Natural killer cell treated with Interleukin-12 subunit alpha and Interleukin-12 subunit beta and Interleukin-15 and Interleukin-18, amount 100 ng/mL, for 72 hours (primary cell): Measurements from ENCODE around the gene CYP27B1. TPM values are rescaled to one million over a fixed set of nuclear protein-coding genes. Genes with fewer than 3 reads are reported as not detected.

Source experiments
- ATAC-seq, 2 donors: fragments of 150-1000 bp; cut with Tn5 transposase in 1 of 2; sonication (Bioruptor Pico), chemical (Tn5 transposase) in 1 of 2; 2 replicates each; pipeline ENCODE4 v1.10.0; 2021
- DNase-seq: peaks from one replicate; pipeline ENCODE4 v3.0.0; 2022; ENCODE audit warnings: low spot score
- H3K27ac Mint-ChIP-seq, 2 donors: 1 replicate in 1 of 2; 2 replicates in 1 of 2; pipeline ENCODE4 v1.8.0; 2022; ENCODE audit warnings: mixed read lengths in 2 of 2, mild to moderate bottlenecking in 1 of 2, moderate library complexity in 1 of 2
- H3K27me3 Mint-ChIP-seq, 2 donors: 1 replicate in 1 of 2; 2 replicates in 1 of 2; pipeline ENCODE4 v1.8.0; 2022; ENCODE audit warnings: mixed read lengths in 2 of 2
- H3K36me3 Mint-ChIP-seq: one replicate; pipeline ENCODE4 v1.8.0; 2022; ENCODE audit warnings: mixed read lengths
- H3K4me1 Mint-ChIP-seq, 2 donors: 1 replicate in 1 of 2; 2 replicates in 1 of 2; pipeline ENCODE4 v1.8.0; 2022; ENCODE audit warnings: low read depth in 2 of 2, mixed read lengths in 2 of 2, mild to moderate bottlenecking in 1 of 2
- H3K4me3 Mint-ChIP-seq: one replicate; pipeline ENCODE4 v1.8.0; 2022; ENCODE audit warnings: mixed read lengths
- H3K9me3 Mint-ChIP-seq: 2 replicates; pipeline ENCODE4 v1.8.0; 2022; ENCODE audit warnings: mixed read lengths
- total RNA-seq, 2 donors: library from RNA; stranded (reverse); gene quantifications; one replicate each; pipeline ENCODE4 v1.2.3, GENCODE V29; 2022

Gene CYP27B1
- total RNA-seq, 2 donors from 2014 or later: 11.7 to 18.8 TPM

DNA sequence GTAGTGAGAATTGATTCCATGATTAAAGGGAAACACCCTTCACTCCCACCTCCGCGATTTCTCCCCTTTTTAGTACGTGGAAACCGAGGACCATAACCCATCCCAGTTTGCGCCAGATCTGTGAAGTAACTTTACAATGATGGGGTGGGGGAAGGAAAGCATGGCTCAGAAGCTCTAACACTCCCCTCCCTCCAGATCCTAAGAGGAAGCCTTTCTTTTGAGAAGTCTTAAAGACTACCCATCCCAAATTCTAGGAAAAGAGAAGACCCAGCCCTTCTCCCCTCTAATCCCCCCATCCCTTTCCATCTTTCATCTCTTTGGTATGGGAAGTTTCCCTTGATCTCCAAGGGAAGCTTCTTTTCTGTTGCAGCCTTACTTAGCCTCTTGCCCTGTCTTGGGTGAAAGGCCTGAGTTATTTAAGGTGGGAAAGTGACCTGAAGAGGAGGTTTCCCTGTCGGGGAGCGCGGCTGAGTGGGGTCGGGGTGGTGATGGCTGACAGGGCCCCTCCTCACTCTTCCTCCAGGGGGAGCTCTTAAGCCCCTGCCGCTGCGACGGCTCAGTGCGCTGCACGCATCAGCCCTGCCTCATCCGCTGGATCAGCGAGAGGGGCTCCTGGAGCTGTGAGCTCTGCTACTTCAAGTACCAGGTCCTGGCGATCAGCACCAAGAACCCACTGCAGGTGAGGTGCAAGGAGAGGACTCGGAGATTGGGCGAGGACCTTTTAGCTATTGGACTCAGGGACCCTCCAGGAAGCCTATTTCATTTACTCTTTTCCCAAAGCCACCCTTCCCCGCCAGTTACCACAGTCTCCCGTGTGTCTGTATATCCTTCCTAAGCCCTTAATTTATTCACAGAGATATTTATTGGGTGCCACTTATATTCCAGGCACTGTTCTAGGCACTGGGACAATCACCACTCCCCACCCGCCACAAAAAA, 10.2 kb downstream of the CYP27B1 start:
- H3K4me1 Mint-ChIP-seq: peaks cover 45 to 56% of the 10 kb centered on the region in 2 donors
- peak in 1 of 2 donors; percentile 31 for ATAC-seq

GRCh38 chr12:57755454-57756372, 11.2 kb downstream of the CYP27B1 start:
- no peak for ATAC-seq
- Mint-ChIP-seq H3K4me1 (peaks cover 55 to 58% of the 10 kb centered on the region in 2 donors), H3K9me3 (no peaks in the 10 kb centered on the region), H3K36me3 (peaks cover 9% of the 10 kb centered on the region), H3K27ac (peak overlapping the region; percentile 63 to 86), H3K27me3 (no peaks in the 10 kb centered on the region), H3K4me3 (peak overlapping the region; percentile 88)
- no peak for DNase-seq

More for the DNA sequence above, 10.2 kb downstream of the CYP27B1 start:
- Mint-ChIP-seq H3K27me3 (no peaks in the 10 kb centered on the region), H3K4me3 (peak overlapping the region; percentile 88), H3K27ac (peak overlapping the region; percentile 63 to 86), H3K36me3 (peaks cover 3% of the 10 kb centered on the region), H3K9me3 (no peaks in the 10 kb centered on the region)
- peak; percentile 76 for DNase-seq

DNA sequence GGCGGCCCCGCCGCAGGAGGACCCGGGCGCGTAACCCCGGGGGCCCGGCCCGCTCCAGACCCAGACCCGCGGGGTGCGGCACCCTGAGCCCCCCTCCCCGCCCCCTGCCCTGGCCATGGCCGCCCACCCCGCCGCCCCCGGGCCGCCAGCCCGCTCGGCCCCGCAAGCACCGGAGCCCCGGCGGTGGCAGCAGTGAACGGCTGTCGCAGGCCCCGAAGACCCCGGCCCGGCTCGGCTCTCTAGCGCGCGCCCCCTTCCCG, 11.8 kb downstream of the CYP27B1 start:
- no peak for DNase-seq
- H3K4me1 Mint-ChIP-seq: peaks cover 59 to 64% of the 10 kb centered on the region in 2 donors
- ATAC-seq: no peak
- no peak overlapping the region for H3K27ac Mint-ChIP-seq
- H3K9me3 Mint-ChIP-seq: no peaks in the 10 kb centered on the region
- no peaks in the 10 kb centered on the region for H3K27me3 Mint-ChIP-seq
- no peak overlapping the region for H3K4me3 Mint-ChIP-seq
- H3K36me3 Mint-ChIP-seq: peaks cover 14% of the 10 kb centered on the region

- Mint-ChIP-seq H3K27me3 (no peaks in the 10 kb centered on the region), H3K36me3 (peaks cover 14% of the 10 kb centered on the region), H3K4me3 (peak within 1 kb of the TSS; percentile 94), H3K4me1 (peaks cover 59 to 60% of the 10 kb centered on the region in 2 donors), H3K27ac (peak within 1 kb of the TSS; percentile 88 to 90), H3K9me3 (no peaks in the 10 kb centered on the region)
- peak; percentile 38 to 42 for ATAC-seq
- no peak for DNase-seq
Observed at GRCh38 chr12:57754411-57755193, 12.3 kb downstream of the CYP27B1 start, which contains the start of gene MARCHF9. TSS of gene MARCHF9 (plus strand) at chr12:57755103. CDS start at chr12:57755529, 426 bp downstream.

- Mint-ChIP-seq H3K36me3 (peaks cover 19% of the 10 kb centered on the region), H3K4me3 (peak overlapping the region; percentile 94), H3K4me1 (peaks cover 59 to 60% of the 10 kb centered on the region in 2 donors), H3K27me3 (no peaks in the 10 kb centered on the region), H3K27ac (peak overlapping the region; percentile 88 to 90), H3K9me3 (no peaks in the 10 kb centered on the region)
- no peak for ATAC-seq
- DNase-seq: no peak
Observed at GRCh38 chr12:57753756-57754337, 13.0 kb downstream of the CYP27B1 start.

DNA sequence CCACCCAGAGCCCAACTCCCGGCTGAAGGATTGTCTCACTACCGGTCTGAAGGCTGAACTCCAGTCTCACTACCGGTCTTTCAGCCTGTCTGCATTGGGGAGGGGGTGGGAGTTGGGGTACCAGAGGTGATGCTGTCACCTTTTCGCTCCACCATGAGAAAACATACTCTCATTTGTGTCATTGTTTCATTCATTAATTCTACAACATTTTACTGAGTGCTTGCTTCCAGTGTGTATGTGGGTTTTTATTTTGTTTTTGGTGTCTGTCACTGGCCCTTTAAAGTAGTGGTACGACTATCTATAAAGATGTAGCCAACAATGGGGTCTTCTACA, 14.2 kb downstream of the CYP27B1 start:
- H3K36me3 Mint-ChIP-seq: peaks cover 19% of the 10 kb centered on the region
- H3K27me3 Mint-ChIP-seq: no peaks in the 10 kb centered on the region
- DNase-seq: no peak
- H3K27ac Mint-ChIP-seq: peak overlapping the region; percentile 88 to 90
- ATAC-seq: no peak
- peaks cover 55% of the 10 kb centered on the region in 2 donors for H3K4me1 Mint-ChIP-seq
- H3K4me3 Mint-ChIP-seq: peak overlapping the region; percentile 94
- no peaks in the 10 kb centered on the region for H3K9me3 Mint-ChIP-seq

GRCh38 chr12:57751788-57752667, 14.8 kb downstream of the CYP27B1 start, which contains the start of gene CDK4:
TSS of gene CDK4 (minus strand) at chr12:57752310. CDS start at chr12:57751717, 593 bp downstream.
- Mint-ChIP-seq H3K4me1 (peaks cover 54% of the 10 kb centered on the region in 2 donors), H3K9me3 (no peaks in the 10 kb centered on the region), H3K4me3 (peak within 1 kb of the TSS; percentile 94), H3K27me3 (no peaks in the 10 kb centered on the region), H3K27ac (peak within 1 kb of the TSS; percentile 88 to 90), H3K36me3 (peaks cover 23% of the 10 kb centered on the region)
- peak; percentile 99 for DNase-seq
- ATAC-seq: peak; percentile 89 to 93

GRCh38 chr12:57751432-57751787, 15.5 kb downstream of the CYP27B1 start:
- H3K36me3 Mint-ChIP-seq: peaks cover 24% of the 10 kb centered on the region
- H3K9me3 Mint-ChIP-seq: no peaks in the 10 kb centered on the region
- peak overlapping the region; percentile 88 to 90 for H3K27ac Mint-ChIP-seq
- H3K4me3 Mint-ChIP-seq: peak overlapping the region; percentile 94
- ATAC-seq: no peak
- DNase-seq: no peak
- peaks cover 50 to 51% of the 10 kb centered on the region in 2 donors for H3K4me1 Mint-ChIP-seq
- H3K27me3 Mint-ChIP-seq: no peaks in the 10 kb centered on the region

DNA sequence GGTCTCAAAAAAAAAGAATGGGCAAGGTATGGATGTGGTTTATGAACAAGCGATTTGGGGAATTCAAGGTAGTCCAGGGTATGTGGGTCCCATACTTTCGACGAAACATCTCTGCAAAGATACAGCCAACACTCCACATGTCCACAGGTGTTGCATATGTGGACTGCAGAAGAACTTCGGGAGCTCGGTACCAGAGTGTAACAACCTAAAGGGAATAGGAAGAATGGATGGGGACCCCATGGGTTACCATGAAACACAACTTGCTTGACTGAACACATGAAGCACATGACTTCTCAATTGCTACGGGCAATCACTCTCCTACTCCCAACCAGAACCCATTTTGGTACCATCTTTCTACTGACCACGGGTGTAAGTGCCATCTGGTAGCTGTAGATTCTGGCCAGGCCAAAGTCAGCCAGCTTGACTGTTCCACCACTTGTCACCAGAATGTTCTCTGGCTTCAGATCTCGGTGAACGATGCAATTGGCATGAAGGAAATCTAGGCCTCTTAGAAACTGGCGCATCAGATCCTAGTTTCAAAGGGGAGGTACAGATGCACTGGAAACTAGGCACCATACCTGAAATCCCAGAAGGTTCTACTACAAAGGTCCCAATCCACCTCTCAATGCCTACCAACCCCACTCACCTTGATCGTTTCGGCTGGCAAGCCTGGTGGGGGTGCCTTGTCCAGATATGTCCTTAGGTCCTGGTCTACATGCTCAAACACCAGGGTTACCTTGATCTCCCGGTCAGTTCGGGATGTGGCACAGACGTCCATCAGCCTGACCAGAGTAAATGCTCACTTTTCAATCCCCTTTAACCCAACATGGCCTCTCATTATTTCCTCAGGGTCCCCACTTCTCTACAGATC, 16.1 kb downstream of the CYP27B1 start:
- ATAC-seq (no peak), DNase-seq (no peak)
- Mint-ChIP-seq H3K9me3 (no peaks in the 10 kb centered on the region), H3K27me3 (no peaks in the 10 kb centered on the region), H3K36me3 (peaks cover 27% of the 10 kb centered on the region), H3K4me1 (peaks cover 51 to 53% of the 10 kb centered on the region in 2 donors), H3K27ac (peak overlapping the region; percentile 88 to 90), H3K4me3 (peak overlapping the region; percentile 94)

DNA sequence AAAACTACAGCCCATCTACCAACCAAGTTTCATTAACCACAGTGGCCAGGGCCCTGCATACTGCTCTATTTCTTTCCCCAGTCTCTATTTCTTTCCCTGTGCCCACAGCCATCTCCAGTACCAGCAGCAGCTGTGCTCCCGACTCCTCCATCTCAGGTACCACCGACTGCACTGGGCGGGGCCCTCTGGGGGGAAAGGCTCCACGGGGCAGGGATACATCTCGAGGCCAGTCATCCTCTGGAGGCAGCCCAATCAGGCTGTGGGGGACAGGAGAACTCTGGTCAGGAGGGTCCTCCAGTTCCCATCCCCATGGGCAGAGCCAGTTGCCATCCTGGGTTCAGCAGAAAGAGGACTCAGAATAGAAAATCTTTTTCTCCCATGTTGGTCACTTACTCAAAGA, 17.8 kb downstream of the CYP27B1 start:
- Mint-ChIP-seq H3K4me3 (no peak overlapping the region), H3K27ac (peak overlapping the region in 1 of 2 donors; percentile 11), H3K36me3 (peaks cover 27% of the 10 kb centered on the region), H3K9me3 (no peaks in the 10 kb centered on the region), H3K27me3 (no peaks in the 10 kb centered on the region), H3K4me1 (peaks cover 59 to 63% of the 10 kb centered on the region in 2 donors)
- ATAC-seq (no peak), DNase-seq (no peak)

DNA sequence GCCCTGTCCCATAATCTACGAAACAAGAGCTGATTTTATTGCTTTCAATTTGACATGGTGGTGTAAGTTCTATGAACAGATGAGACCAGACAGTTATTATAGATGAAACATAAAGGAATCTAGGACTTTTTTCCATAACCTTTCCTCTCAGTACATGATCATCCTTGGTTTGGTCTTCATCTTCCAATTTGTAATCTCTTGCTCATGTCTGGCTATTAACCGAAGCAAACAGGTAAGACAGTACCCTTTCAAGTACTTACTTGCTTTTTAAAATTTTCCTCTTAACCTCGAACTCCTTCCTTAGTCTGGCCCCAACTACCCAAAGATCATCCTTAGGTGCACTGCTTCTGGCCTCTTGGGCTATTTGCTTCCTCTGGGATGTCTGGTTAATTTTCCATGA, 20.9 kb downstream of the CYP27B1 start:
- ATAC-seq: no peak
- Mint-ChIP-seq H3K27ac (peak overlapping the region; percentile 98), H3K9me3 (no peaks in the 10 kb centered on the region), H3K36me3 (peaks cover 18% of the 10 kb centered on the region), H3K4me3 (peak overlapping the region; percentile 96), H3K4me1 (peaks cover 48 to 54% of the 10 kb centered on the region in 2 donors), H3K27me3 (no peaks in the 10 kb centered on the region)
- no peak for DNase-seq
